BLaER1 (cell line): ENCODE results near the gene ANKRD13A.

Source experiments
- H3K27ac ChIP-seq: shearing (Covaris generic); formaldehyde crosslinking; 2 replicates; pipeline ENCODE4 v1.8.1; 2022
- H3K27me3 ChIP-seq: shearing (Covaris generic); formaldehyde crosslinking; 2 replicates; pipeline ENCODE4 v1.8.1; 2022
- H3K36me3 ChIP-seq: shearing (Covaris generic); formaldehyde crosslinking; 2 replicates; pipeline ENCODE4 v1.8.1; 2022
- H3K4me1 ChIP-seq: shearing (Covaris generic); formaldehyde crosslinking; 2 replicates; pipeline ENCODE4 v1.8.1; 2022
- H3K4me2 ChIP-seq: shearing (Covaris generic); formaldehyde crosslinking; 2 replicates; pipeline ENCODE4 v1.8.1; 2022
- H3K4me3 ChIP-seq: shearing (Covaris generic); formaldehyde crosslinking; 2 replicates; pipeline ENCODE4 v1.8.1; 2022
- H3K9ac ChIP-seq: shearing (Covaris generic); formaldehyde crosslinking; 2 replicates; pipeline ENCODE4 v1.8.1; 2022
- H3K9me3 ChIP-seq: shearing (Covaris generic); formaldehyde crosslinking; 2 replicates; pipeline ENCODE4 v1.8.1; 2022
- H4K20me1 ChIP-seq: shearing (Covaris generic); formaldehyde crosslinking; 2 replicates; pipeline ENCODE4 v1.8.1; 2022
- Cebpa-rat ChIP-seq: shearing (Covaris generic); IDR thresholded peaks from 2 replicates; pipeline ENCODE4 v1.8.1; 2022

Gene ANKRD13A

GRCh38 chr12:109961612-109962011, 37.6 kb upstream of the ANKRD13A start:
- H3K36me3 ChIP-seq: peaks cover 98% of the 10 kb centered on the region
- H3K9me3 ChIP-seq: no peaks in the 10 kb centered on the region
- H4K20me1 ChIP-seq: peaks cover 12% of the 10 kb centered on the region; the same call in 1 of the 2 replicates
- no peak overlapping the region for H3K9ac ChIP-seq
- no peaks in the 10 kb centered on the region for H3K4me1 ChIP-seq
- H3K4me2 ChIP-seq: no peak overlapping the region
- no peak overlapping the region for H3K27ac ChIP-seq
- H3K27me3 ChIP-seq: no peaks in the 10 kb centered on the region
- TF ChIP-seq Cebpa-rat: no peak
- H3K4me3 ChIP-seq: no peak overlapping the region

GRCh38 chr12:109962398-109962797, 36.8 kb upstream of the ANKRD13A start:
- no peak overlapping the region for H3K9ac ChIP-seq

GRCh38 chr12:109963330-109963729, 35.9 kb upstream of the ANKRD13A start:
- Histone ChIP-seq H3K27ac (no peak overlapping the region), H3K27me3 (no peaks in the 10 kb centered on the region), H3K36me3 (peaks cover 99% of the 10 kb centered on the region)

More at GRCh38 chr12:109962398-109962797, 36.8 kb upstream of the ANKRD13A start:
- H3K4me2 ChIP-seq: no peak overlapping the region
- peaks cover 12% of the 10 kb centered on the region; the same call in 1 of the 2 replicates for H4K20me1 ChIP-seq
- H3K27ac ChIP-seq: no peak overlapping the region
- TF ChIP-seq Cebpa-rat: no peak
- H3K27me3 ChIP-seq: no peaks in the 10 kb centered on the region
- no peaks in the 10 kb centered on the region for H3K4me1 ChIP-seq
- no peaks in the 10 kb centered on the region for H3K9me3 ChIP-seq
- no peak overlapping the region for H3K4me3 ChIP-seq
- peaks cover 98% of the 10 kb centered on the region for H3K36me3 ChIP-seq

GRCh38 chr12:109963743-109964429, 35.3 kb upstream of the ANKRD13A start:
- H3K4me2 ChIP-seq: no peak overlapping the region
- H3K9ac ChIP-seq: no peak overlapping the region
- peaks cover 99% of the 10 kb centered on the region for H3K36me3 ChIP-seq
- no peak overlapping the region for H3K27ac ChIP-seq
- H3K4me1 ChIP-seq: no peaks in the 10 kb centered on the region
- H3K9me3 ChIP-seq: no peaks in the 10 kb centered on the region
- no peak for TF ChIP-seq Cebpa-rat
- no peak overlapping the region for H3K4me3 ChIP-seq
- no peaks in the 10 kb centered on the region for H3K27me3 ChIP-seq
- peaks cover 12% of the 10 kb centered on the region; the same call in 1 of the 2 replicates for H4K20me1 ChIP-seq

More at GRCh38 chr12:109963330-109963729, 35.9 kb upstream of the ANKRD13A start:
- no peak overlapping the region for H3K4me2 ChIP-seq
- H3K9me3 ChIP-seq: no peaks in the 10 kb centered on the region
- no peak for TF ChIP-seq Cebpa-rat
- no peaks in the 10 kb centered on the region for H3K4me1 ChIP-seq
- no peak overlapping the region for H3K9ac ChIP-seq
- H3K4me3 ChIP-seq: no peak overlapping the region
- H4K20me1 ChIP-seq: peaks cover 12% of the 10 kb centered on the region; the same call in 1 of the 2 replicates

- Histone ChIP-seq H3K27ac (no peak overlapping the region), H3K27me3 (no peaks in the 10 kb centered on the region), H4K20me1 (peaks cover 12% of the 10 kb centered on the region; the same call in 1 of the 2 replicates), H3K4me2 (no peak overlapping the region), H3K4me1 (no peaks in the 10 kb centered on the region), H3K9ac (no peak overlapping the region), H3K9me3 (no peaks in the 10 kb centered on the region), H3K4me3 (no peak overlapping the region), H3K36me3 (peaks cover 99% of the 10 kb centered on the region)
- no peak for TF ChIP-seq Cebpa-rat
These were observed 32.7 kb upstream of the ANKRD13A start for GRCh38 chr12:109966546-109966945.

GRCh38 chr12:109967383-109968031, 31.7 kb upstream of the ANKRD13A start:
- Histone ChIP-seq H3K4me2 (no peak overlapping the region), H3K36me3 (peaks cover 99% of the 10 kb centered on the region), H3K4me1 (no peaks in the 10 kb centered on the region), H3K9ac (no peak overlapping the region), H4K20me1 (peaks cover 9% of the 10 kb centered on the region; the same call in 1 of the 2 replicates), H3K27ac (no peak overlapping the region), H3K27me3 (no peaks in the 10 kb centered on the region), H3K4me3 (no peak overlapping the region), H3K9me3 (no peaks in the 10 kb centered on the region)
- no peak for TF ChIP-seq Cebpa-rat

- Histone ChIP-seq H3K4me1 (no peaks in the 10 kb centered on the region), H4K20me1 (peaks cover 6% of the 10 kb centered on the region; the same call in 1 of the 2 replicates), H3K4me3 (no peak overlapping the region), H3K9me3 (no peaks in the 10 kb centered on the region), H3K4me2 (no peak overlapping the region), H3K27me3 (no peaks in the 10 kb centered on the region), H3K36me3 (peaks cover 99% of the 10 kb centered on the region), H3K27ac (no peak overlapping the region), H3K9ac (no peak overlapping the region)
- no peak for TF ChIP-seq Cebpa-rat
These were observed 31.2 kb upstream of the ANKRD13A start for GRCh38 chr12:109968032-109968420.

GRCh38 chr12:109968801-109969200, 30.4 kb upstream of the ANKRD13A start:
- H3K27me3 ChIP-seq: no peaks in the 10 kb centered on the region
- H3K9ac ChIP-seq: no peak overlapping the region
- no peak overlapping the region for H3K4me2 ChIP-seq
- H4K20me1 ChIP-seq: peaks cover 6% of the 10 kb centered on the region; the same call in 1 of the 2 replicates
- no peaks in the 10 kb centered on the region for H3K4me1 ChIP-seq
- no peaks in the 10 kb centered on the region for H3K9me3 ChIP-seq
- H3K27ac ChIP-seq: no peak overlapping the region
- no peak overlapping the region for H3K4me3 ChIP-seq
- H3K36me3 ChIP-seq: peaks cover 99% of the 10 kb centered on the region
- TF ChIP-seq Cebpa-rat: no peak

- Histone ChIP-seq H4K20me1 (no peaks in the 10 kb centered on the region), H3K4me1 (no peaks in the 10 kb centered on the region), H3K36me3 (peaks cover 100% of the 10 kb centered on the region), H3K27me3 (no peaks in the 10 kb centered on the region), H3K4me2 (no peak overlapping the region), H3K27ac (no peak overlapping the region), H3K9me3 (no peaks in the 10 kb centered on the region), H3K9ac (no peak overlapping the region), H3K4me3 (no peak overlapping the region)
- TF ChIP-seq Cebpa-rat: no peak
These were observed 26.4 kb upstream of the ANKRD13A start for GRCh38 chr12:109972821-109973220.

- Histone ChIP-seq H3K9ac (no peak overlapping the region), H3K27ac (no peak overlapping the region), H3K9me3 (peaks cover 5% of the 10 kb centered on the region), H4K20me1 (no peaks in the 10 kb centered on the region; the same call in 1 of the 2 replicates), H3K4me3 (no peak overlapping the region), H3K27me3 (no peaks in the 10 kb centered on the region), H3K4me2 (no peak overlapping the region), H3K4me1 (no peaks in the 10 kb centered on the region), H3K36me3 (peaks cover 100% of the 10 kb centered on the region)
- no peak for TF ChIP-seq Cebpa-rat
These were observed 17.9 kb upstream of the ANKRD13A start for GRCh38 chr12:109981311-109981710.
